Measurements from ENCODE around the gene SORD.

DNA sequence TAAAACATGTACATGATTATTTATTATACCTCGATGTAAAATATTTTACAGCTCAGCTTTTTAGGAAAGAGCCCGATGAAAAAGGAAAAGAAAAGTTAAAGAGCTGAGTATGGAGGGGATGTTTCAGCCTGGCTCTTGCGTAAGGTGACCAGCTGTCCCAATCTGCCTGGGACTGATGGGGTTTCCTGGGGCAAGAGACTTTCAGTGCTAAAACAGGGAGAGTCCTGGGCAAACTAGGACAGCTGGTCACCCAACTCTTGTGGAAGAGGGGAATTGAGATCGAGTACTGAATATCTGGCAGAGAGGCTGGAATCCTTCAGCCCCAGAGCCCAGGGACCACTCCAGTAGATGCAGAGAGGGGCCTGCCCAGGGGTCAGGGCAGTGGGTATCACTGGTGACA, 70.0 kb downstream of the SORD start:
- no peak for TF ChIP-seq CTCF (IDR thresholded peaks at IDR 0.05)
- no peak for TF ChIP-seq POLR2A (IDR thresholded peaks at IDR 0.05)

Measured in suprapubic skin (tissue), 3 donors.